GM21367 (cell line): ENCODE measurements around the gene PSMB2.

Experiments
- ATAC-seq: cut with Tn5 transposase; IDR thresholded peaks from one replicate; pipeline ENCODE4 v1.9.1; 2021; ENCODE audit not compliant: unreplicated experiment

Gene PSMB2

GRCh38 chr1:35557611-35558373 is 83.5 kb downstream of the PSMB2 start, which contains the start of gene NCDN:
TSS of gene NCDN (plus strand) at chr1:35557799. CDS start at chr1:35558191, 392 bp downstream.
- ATAC-seq, result peak; percentile 69

- peak; percentile 51 for ATAC-seq
These were observed 84.2 kb downstream of the PSMB2 start, which contains the start of gene KIAA0319L for GRCh38 chr1:35557118-35557610. TSS of gene KIAA0319L (minus strand) at chr1:35557403. CDS start at chr1:35554491, 2,912 bp downstream.

- peak; percentile 19 for ATAC-seq
These were observed 84.7 kb downstream of the PSMB2 start for GRCh38 chr1:35556484-35557117.

GRCh38 chr1:35555601-35556477 is 85.5 kb downstream of the PSMB2 start:
- no peak for ATAC-seq

- no peak for ATAC-seq
These were observed 86.1 kb downstream of the PSMB2 start for GRCh38 chr1:35555212-35555584.

- ATAC-seq, result no peak
These were observed 86.8 kb downstream of the PSMB2 start for GRCh38 chr1:35554266-35555211.

- no peak for ATAC-seq
These were observed 87.5 kb downstream of the PSMB2 start for GRCh38 chr1:35553851-35554250.
